ENCODE data around the gene CAMK2N2.

The CAMK2N2 gene

GRCh38 chr3:184211718-184212117, 49.6 kb downstream of the CAMK2N2 start:
- no peak for DNase-seq

GRCh38 chr3:184211297-184211696, 50.1 kb downstream of the CAMK2N2 start:
- no peak for DNase-seq

All from effector CD8-positive, alpha-beta T cell (primary cell).